Measurements from ENCODE around the gene FAM124A. TPM values are rescaled to one million over a fixed set of nuclear protein-coding genes. Genes with fewer than 3 reads are reported as not detected.
A peak's percentile ranks its signal among the peaks of the same experiment; 100 is the strongest.

FAM124A gene
- total RNA-seq, 1 experiment from 2014 or later, result 3.1 TPM

- H3K9ac ChIP-seq (ENCODE audit: low read length), result peak overlapping the region; percentile 58
- H4K20me1 ChIP-seq (ENCODE audit: insufficient read depth), result no peaks in the 10 kb centered on the region
- no peaks in the 10 kb centered on the region for H3K79me2 ChIP-seq (ENCODE audit: insufficient read depth, low read length)
- H2AFZ ChIP-seq (ENCODE audit: low read depth, low read length, poor library complexity, severe bottlenecking), result peak overlapping the region; percentile 36
- RAD21 ChIA-PET (ENCODE audit: low non-redundant PET in 1 of 2, low total read pairs in 2 of 2, uncharacterized antibody in 2 of 2, unreplicated experiment in 2 of 2), result no interaction called here
- no peaks in the 10 kb centered on the region for H3K27me3 ChIP-seq (ENCODE audit: insufficient read depth, low read length)
- peak overlapping the region; percentile 28; the same call in 1 of the 2 replicates for H3K27ac ChIP-seq (ENCODE audit: low read depth, low read length)
- H3K9me3 ChIP-seq (ENCODE audit: control insufficient read depth in 1 of 2, insufficient read depth in 1 of 2, low read depth in 1 of 2, low read length in 2 of 2), result no peaks in the 10 kb centered on the region
- peak overlapping the region; percentile 66 to 73 for H3K4me3 ChIP-seq (replicated peaks in 1 of 2; ENCODE audit: low read depth in 1 of 2, low read length in 2 of 2)
- no TSS peak for BruUV-seq (replicated peaks)
- DNase-seq (ENCODE audit: low read depth, low spot score), result no peak
- H3K4me2 ChIP-seq (ENCODE audit: low read length), result peak overlapping the region; percentile 92
- POLR2A ChIA-PET, result no interaction called here
- H3K9me2 ChIP-seq (ENCODE audit: insufficient read depth), result no peaks in the 10 kb centered on the region
- H3K36me3 ChIP-seq (ENCODE audit: control insufficient read depth in 1 of 2, insufficient read depth in 2 of 2, low read length in 2 of 2), result no peaks in the 10 kb centered on the region
- no peak for ATAC-seq
- peaks cover 4 to 14% of the 10 kb centered on the region in 2 experiments; a peak in 3 of 4 replicates for H3K4me1 ChIP-seq (ENCODE audit: control insufficient read depth in 1 of 2, insufficient read depth in 2 of 2, low read length in 2 of 2)
- intact Hi-C loops (cut with micrococcal nuclease), result loop anchor here (5.0 kb wide), 1 partner anchor 576 kb away; no protein-coding TSS in a partner anchor
- CTCF ChIA-PET, result no interaction called here
- TF ChIP-seq EZH2 (IDR thresholded peaks at IDR 0.05) (no peak), YY1 (IDR thresholded peaks at IDR 0.05; ENCODE audit: extremely low read depth, insufficient replicate concordance, low read depth, low read length) (no peak), EGR1 (IDR thresholded peaks at IDR 0.05; ENCODE audit: low read depth) (no peak), SP1 (IDR thresholded peaks at IDR 0.05; ENCODE audit: low read depth) (no peak), SIN3A (IDR thresholded peaks at IDR 0.05; ENCODE audit: low read depth) (no peak), SRF (IDR thresholded peaks at IDR 0.05; ENCODE audit: low read depth) (no peak), JUND (IDR thresholded peaks at IDR 0.05) (no peak), CBX3 (IDR thresholded peaks at IDR 0.05; ENCODE audit: low read depth) (no peak), POLR2AphosphoS5 (IDR thresholded peaks at IDR 0.05; ENCODE audit: low read depth, low read length) (no peak), TCF7L2 (IDR thresholded peaks at IDR 0.05; ENCODE audit: borderline replicate concordance, extremely low read depth, insufficient read depth, insufficient read length) (no peak), EZH2phosphoT487 (IDR thresholded peaks at IDR 0.05; ENCODE audit: borderline replicate concordance) (no peak), CEBPB (IDR thresholded peaks at IDR 0.05; ENCODE audit: low read depth) (no peak), RAD21 (IDR thresholded peaks at IDR 0.05; ENCODE audit: low read depth) (no peak), ATF3 (IDR thresholded peaks at IDR 0.05) (no peak)
- TF ChIP-seq, protein P1, sequence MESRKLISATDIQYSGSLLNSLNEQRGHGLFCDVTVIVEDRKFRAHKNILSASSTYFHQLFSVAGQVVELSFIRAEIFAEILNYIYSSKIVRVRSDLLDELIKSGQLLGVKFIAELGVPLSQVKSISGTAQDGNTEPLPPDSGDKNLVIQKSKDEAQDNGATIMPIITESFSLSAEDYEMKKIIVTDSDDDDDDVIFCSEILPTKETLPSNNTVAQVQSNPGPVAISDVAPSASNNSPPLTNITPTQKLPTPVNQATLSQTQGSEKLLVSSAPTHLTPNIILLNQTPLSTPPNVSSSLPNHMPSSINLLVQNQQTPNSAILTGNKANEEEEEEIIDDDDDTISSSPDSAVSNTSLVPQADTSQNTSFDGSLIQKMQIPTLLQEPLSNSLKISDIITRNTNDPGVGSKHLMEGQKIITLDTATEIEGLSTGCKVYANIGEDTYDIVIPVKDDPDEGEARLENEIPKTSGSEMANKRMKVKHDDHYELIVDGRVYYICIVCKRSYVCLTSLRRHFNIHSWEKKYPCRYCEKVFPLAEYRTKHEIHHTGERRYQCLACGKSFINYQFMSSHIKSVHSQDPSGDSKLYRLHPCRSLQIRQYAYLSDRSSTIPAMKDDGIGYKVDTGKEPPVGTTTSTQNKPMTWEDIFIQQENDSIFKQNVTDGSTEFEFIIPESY (IDR thresholded peaks at IDR 0.05; ENCODE audit: extremely low read depth, insufficient replicate concordance, low read length), result no peak
- TF ChIP-seq, protein P2, sequence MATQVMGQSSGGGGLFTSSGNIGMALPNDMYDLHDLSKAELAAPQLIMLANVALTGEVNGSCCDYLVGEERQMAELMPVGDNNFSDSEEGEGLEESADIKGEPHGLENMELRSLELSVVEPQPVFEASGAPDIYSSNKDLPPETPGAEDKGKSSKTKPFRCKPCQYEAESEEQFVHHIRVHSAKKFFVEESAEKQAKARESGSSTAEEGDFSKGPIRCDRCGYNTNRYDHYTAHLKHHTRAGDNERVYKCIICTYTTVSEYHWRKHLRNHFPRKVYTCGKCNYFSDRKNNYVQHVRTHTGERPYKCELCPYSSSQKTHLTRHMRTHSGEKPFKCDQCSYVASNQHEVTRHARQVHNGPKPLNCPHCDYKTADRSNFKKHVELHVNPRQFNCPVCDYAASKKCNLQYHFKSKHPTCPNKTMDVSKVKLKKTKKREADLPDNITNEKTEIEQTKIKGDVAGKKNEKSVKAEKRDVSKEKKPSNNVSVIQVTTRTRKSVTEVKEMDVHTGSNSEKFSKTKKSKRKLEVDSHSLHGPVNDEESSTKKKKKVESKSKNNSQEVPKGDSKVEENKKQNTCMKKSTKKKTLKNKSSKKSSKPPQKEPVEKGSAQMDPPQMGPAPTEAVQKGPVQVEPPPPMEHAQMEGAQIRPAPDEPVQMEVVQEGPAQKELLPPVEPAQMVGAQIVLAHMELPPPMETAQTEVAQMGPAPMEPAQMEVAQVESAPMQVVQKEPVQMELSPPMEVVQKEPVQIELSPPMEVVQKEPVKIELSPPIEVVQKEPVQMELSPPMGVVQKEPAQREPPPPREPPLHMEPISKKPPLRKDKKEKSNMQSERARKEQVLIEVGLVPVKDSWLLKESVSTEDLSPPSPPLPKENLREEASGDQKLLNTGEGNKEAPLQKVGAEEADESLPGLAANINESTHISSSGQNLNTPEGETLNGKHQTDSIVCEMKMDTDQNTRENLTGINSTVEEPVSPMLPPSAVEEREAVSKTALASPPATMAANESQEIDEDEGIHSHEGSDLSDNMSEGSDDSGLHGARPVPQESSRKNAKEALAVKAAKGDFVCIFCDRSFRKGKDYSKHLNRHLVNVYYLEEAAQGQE (IDR thresholded peaks at IDR 0.05; ENCODE audit: low read depth), result no peak
- TF ChIP-seq, protein P3, sequence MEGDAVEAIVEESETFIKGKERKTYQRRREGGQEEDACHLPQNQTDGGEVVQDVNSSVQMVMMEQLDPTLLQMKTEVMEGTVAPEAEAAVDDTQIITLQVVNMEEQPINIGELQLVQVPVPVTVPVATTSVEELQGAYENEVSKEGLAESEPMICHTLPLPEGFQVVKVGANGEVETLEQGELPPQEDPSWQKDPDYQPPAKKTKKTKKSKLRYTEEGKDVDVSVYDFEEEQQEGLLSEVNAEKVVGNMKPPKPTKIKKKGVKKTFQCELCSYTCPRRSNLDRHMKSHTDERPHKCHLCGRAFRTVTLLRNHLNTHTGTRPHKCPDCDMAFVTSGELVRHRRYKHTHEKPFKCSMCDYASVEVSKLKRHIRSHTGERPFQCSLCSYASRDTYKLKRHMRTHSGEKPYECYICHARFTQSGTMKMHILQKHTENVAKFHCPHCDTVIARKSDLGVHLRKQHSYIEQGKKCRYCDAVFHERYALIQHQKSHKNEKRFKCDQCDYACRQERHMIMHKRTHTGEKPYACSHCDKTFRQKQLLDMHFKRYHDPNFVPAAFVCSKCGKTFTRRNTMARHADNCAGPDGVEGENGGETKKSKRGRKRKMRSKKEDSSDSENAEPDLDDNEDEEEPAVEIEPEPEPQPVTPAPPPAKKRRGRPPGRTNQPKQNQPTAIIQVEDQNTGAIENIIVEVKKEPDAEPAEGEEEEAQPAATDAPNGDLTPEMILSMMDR (IDR thresholded peaks at IDR 0.05 in 2 of 3, conservative IDR thresholded peaks at IDR 0.05 in 1 of 3; ENCODE audit: borderline replicate concordance in 1 of 3, insufficient read depth in 1 of 3, low read depth in 2 of 3, low read length in 2 of 3), result no peak
These were observed 543 bp upstream of the FAM124A start for GRCh38 chr13:51221674-51222036.
